GM19193 (cell line): Measurements from ENCODE around the gene KATNB1.

ENCODE experiments used
- POLR2A ChIP-seq: IDR thresholded peaks from 4 replicates; pipeline ENCODE4 v1.6.1; 2011; ENCODE audit not compliant: insufficient read depth, insufficient read length; ENCODE audit errors: extremely low read depth

KATNB1 gene

DNA sequence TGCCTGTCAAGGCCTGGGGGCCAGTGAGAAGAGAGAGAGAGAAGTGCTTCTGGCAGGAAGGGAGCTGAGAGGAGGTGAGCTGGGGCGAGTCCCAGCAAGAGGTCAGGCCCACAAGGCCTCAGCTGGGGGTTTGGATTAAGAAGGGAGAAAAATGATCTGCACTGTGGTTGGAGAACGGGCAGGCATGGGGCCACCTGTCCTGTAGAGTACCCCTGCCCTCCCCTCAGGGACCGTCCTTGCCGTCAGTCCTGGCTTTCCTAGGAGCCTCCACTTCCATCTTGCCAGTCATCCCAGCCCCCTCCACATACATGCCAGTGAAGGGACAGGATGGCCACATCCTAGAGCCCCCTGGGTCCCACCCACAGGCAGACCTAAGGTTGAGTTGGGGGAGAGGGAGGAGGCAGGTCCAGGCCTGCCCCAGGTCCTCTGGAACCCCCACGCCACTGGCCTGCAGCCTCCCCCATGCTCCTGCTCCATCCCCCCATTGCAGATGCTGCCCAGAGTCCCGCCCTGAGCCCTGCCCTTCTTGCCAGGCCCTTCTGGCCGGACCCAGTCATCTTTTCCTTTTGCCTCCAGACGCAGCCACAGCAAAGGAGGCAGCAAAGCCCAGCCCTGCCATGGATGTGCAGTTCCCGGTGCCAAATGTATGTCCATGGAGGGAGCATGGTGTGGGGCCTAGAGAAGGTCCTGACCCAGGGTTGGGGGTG is 18.9 kb downstream of the KATNB1 start:
- no peak for TF ChIP-seq POLR2A

DNA sequence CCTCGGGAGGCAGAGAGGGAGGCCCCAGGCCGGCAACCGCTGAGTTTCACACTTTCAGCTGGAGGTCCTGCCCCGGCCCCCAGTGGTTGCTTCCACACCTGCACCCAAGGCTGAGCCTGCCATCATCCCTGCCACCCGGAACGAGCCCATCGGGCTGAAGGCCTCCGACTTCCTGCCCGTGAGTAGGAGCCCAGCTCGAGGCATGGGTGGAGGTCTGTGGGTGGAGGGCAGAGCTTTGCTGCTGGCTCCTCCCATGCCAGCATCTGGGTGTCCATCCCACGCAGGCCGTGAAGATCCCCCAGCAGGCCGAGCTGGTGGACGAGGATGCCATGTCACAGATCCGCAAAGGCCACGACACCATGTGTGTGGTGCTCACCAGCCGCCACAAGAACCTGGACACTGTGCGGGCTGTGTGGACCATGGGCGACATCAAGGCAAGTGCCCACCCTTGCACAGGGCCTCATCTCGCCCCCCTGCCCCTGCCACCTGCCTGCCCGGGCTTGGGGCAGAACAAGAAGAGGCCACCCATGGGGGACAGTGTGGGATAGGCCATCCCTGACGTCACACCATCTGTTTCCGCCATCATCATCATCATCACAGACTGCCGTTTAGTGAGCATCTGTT is 19.6 kb downstream of the KATNB1 start:
- no peak for TF ChIP-seq POLR2A

- no peak for TF ChIP-seq POLR2A
Observed at GRCh38 chr16:57755726-57756423, 20.3 kb downstream of the KATNB1 start.

DNA sequence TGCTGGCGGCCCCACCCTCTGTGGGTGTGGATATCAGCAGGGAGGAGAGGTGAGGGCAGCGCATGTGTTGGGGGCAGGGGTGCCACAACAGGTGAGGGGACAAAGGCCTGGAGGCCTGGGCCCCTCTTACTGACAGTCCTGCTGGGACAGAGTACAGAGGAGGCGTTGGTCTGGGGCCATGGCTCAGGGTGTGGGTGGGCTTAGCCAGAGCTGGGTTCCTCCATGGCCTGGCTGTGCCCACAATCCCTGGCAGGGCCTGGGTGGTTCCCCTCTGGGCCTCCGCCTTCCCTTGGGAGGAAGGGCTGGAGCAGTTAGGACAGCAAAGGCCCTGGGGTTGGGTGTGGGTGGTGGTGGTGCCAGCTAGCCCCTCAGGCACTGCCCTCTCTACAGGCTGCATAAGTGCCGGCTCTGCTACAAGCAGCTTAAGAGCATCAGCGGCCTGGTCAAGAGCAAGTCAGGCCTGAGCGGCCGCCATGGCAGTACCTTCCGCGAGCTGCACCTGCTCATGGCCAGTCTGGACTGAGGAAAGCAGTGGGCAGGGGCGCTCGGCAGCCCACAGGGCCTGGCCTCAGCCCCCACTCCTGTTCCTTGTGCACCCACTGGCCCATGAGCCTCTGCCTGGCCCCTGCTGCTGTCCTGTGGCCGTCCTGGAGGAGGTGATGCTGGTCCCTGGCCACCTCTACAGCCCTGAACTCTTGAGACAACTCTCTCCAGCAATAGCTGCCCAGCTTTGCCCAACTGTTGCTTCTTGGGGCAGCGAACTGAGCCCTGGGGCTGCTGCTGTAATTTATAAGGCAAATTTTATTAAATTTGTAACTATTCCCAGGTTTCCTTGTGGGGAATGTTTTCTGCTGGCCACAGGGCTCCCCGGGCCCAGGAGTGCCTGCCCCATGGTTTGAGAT is 21.1 kb downstream of the KATNB1 start:
- no peak for TF ChIP-seq POLR2A

GRCh38 chr16:57757326-57757786 is 21.8 kb downstream of the KATNB1 start:
- no peak for TF ChIP-seq POLR2A

DNA sequence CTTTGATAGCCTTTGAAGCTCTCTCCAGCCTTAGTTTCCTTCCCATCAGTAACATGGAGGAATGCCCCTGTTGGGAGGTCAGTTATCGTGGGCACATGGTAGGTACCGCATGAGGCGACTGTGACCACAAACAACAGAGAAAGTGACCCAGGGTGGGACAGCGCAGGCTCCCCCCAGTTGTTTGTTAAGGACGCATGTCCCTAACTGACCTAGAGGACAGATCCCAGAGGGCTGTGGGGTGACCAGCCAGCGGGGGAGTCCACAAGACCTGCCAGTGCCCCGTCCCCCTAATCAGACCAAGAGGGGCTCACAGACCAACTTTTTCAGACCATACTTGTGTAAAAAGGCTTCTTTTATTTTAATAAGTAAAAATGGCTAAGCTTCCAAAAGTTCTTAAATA is 22.3 kb downstream of the KATNB1 start:
- TF ChIP-seq POLR2A = no peak

- no peak for TF ChIP-seq POLR2A
Observed at GRCh38 chr16:57758331-57759117, 23.0 kb downstream of the KATNB1 start.

- no peak for TF ChIP-seq POLR2A
Observed at GRCh38 chr16:57759131-57759530, 23.6 kb downstream of the KATNB1 start.

DNA sequence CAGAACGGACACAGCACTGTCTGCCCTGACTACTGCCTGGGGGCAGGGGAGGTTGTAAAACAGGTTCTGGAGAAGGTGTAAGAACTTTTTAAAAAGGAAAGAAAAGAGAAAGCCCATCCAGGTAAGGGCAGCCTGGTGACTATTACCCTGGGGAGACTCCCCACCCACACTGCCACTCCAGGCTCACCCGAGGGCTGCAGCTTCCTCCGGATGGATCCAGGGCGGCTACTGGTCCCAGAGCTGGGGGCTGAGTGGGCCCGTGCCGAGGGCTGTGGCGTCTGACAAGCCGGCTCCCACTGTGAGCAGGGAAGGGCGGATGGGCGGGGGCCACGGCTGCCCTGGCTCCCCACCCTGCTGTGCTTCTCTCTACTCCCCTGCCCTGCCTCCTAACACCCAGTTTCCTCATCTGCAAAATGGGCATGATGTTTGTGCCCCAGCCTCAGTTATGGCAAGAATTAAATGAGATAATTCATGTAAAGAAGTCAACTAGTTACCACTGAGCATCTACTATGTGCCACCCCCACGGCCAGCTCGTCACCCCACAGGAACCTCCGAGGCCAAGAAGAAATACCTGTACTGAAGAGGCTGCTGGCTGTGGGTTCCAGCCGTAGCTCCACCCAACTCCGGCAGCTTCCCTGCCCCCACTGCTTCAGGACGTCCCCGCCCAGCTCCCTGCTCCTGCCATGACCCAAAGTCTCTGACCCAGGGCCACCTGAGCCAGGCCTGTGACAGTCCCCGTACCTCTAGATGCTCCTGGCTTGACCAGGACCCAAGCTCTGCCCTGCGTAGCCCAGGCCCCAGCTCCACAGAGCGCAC is 24.2 kb downstream of the KATNB1 start:
- TF ChIP-seq POLR2A = no peak

DNA sequence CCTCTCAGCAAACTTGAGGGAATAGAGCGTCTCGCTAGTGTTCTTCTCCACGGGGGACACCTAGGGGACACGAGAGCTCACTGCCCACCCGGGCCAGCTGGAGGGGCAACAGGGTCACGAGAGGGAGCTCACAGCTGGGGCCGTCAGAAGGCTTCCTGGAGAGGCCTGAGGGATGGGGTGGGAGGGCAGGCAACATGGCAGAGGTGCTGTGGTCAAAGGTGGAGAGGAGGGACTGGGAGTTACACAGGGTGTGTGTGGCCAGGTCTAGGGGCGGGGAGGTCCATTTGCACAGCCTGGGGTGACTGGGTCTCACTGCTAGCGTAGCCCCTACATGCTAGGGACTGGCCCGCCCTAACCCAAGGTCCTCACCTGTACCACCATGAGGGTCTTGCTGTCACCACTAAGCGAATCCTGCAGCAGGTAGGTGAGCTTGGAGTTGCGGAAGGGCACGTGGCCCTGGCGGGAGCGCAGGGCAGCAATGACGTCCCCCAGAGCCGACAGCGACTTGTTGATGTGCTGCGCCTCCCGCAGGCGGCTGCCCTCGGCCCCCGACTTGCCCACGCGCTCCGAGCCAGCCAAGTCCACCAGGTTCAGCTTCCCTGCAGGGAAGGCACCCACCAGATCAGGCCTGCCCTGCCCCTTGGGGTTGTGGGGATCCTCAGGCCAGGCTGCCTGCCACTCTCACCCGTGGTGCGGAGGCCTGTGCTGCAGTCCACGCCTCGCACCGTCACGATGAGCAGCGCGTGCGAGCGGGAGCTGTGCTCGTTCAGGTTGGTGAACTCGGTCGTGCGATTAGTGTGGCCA is 25.0 kb downstream of the KATNB1 start:
- TF ChIP-seq POLR2A = no peak

- TF ChIP-seq POLR2A = no peak
Observed at GRCh38 chr16:57761301-57761700, 25.7 kb downstream of the KATNB1 start.

DNA sequence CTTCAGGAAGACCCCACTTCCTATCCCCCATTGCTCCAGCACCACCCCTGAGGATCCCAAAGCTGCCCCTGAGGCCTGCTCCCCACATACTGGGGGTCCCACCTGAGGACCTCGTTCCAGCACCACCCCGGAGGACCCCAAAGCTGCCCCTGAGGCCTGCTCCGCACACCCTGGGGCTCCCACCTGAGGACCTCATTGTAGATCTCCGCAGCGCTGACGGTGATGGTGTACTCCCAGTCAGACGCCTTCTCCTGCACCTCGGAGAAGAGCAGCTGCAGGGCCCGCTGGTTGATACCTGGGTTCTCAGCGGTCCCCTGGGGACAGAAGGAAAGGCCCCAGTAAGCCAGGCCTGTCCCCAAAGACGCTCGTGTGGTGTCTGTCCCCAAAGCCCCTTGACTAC is 26.4 kb downstream of the KATNB1 start:
- TF ChIP-seq POLR2A = no peak
